ENCODE data around the gene LRMDA. TPM values are rescaled to one million over a fixed set of nuclear protein-coding genes. Genes with fewer than 3 reads are reported as not detected.

LRMDA gene
- total and polyA plus RNA-seq, 2 of the 8 experiments (the other 6 are each of a cell fraction or from before 2014, with no cell fraction given): 0.86 to 2.8 TPM

- Histone ChIP-seq H3K79me2 (ENCODE audit: control insufficient read depth in 1 of 2, insufficient read depth in 2 of 2, low read length in 2 of 2) (no peaks in the 10 kb centered on the region), H3K79me1 (ENCODE audit: low read depth, low read length) (no peaks in the 10 kb centered on the region; the same call in 1 of the 2 replicates), H3K23me2 (ENCODE audit: low read depth, low read length) (no peaks in the 10 kb centered on the region), H4K5ac (ENCODE audit: insufficient read length, low read depth, low read length) (no peak overlapping the region), H3K23ac (ENCODE audit: insufficient read length) (no peak overlapping the region), H3K4me3 (ENCODE audit: extremely low read depth in 1 of 4, insufficient read depth in 2 of 4, low read depth in 3 of 4, low read length in 4 of 4) (no peak overlapping the region), H2BK5ac (ENCODE audit: low read depth, low read length) (no peak overlapping the region), H3K27ac (ENCODE audit: low read depth, low read length) (no peak overlapping the region), H3K56ac (replicated peaks; ENCODE audit: insufficient read length, low read depth, low read length) (no peak overlapping the region), H4K91ac (replicated peaks; ENCODE audit: insufficient read length, low read length) (no peak overlapping the region), H3K4me2 (ENCODE audit: insufficient read depth in 1 of 2, low read depth in 2 of 2, low read length in 2 of 2) (no peak overlapping the region), H2BK20ac (ENCODE audit: low read length) (no peak overlapping the region), H3K36me3 (ENCODE audit: control insufficient read depth in 2 of 4, insufficient read depth in 4 of 4, low read length in 3 of 4) (no peaks in the 10 kb centered on the region), H2BK12ac (ENCODE audit: low read depth, low read length) (no peak overlapping the region), H2BK15ac (ENCODE audit: low read length) (no peak overlapping the region), H3K4me1 (replicated peaks in 1 of 4; ENCODE audit: control insufficient read depth in 3 of 4, insufficient read depth in 4 of 4, low read length in 3 of 4) (no peaks in the 10 kb centered on the region), H2BK120ac (replicated peaks; ENCODE audit: low read depth, low read length) (no peak overlapping the region), H3K18ac (ENCODE audit: extremely low read depth, low read length) (no peak overlapping the region), H4K8ac (ENCODE audit: extremely low read depth, insufficient read depth, low read length) (no peak overlapping the region), H2AK5ac (ENCODE audit: low read depth, low read length) (no peak overlapping the region), H3K27me3 (replicated peaks in 1 of 4; ENCODE audit: control insufficient read depth in 3 of 4, extremely low read depth in 1 of 4, insufficient read depth in 3 of 4, low read length in 3 of 4) (no peaks in the 10 kb centered on the region; a peak in 1 of 7 replicates), H2AFZ (ENCODE audit: low read length) (no peak overlapping the region), H3K9ac (replicated peaks in 1 of 4; ENCODE audit: extremely low read depth in 1 of 4, low read depth in 3 of 4, low read length in 3 of 4) (no peak overlapping the region), H4K20me1 (replicated peaks in 1 of 2; ENCODE audit: control insufficient read depth in 1 of 2, insufficient read depth in 2 of 2, low read length in 2 of 2) (no peaks in the 10 kb centered on the region), H3K4ac (replicated peaks; ENCODE audit: insufficient read length, low read depth, low read length) (no peak overlapping the region), H3K14ac (ENCODE audit: insufficient read length) (no peak overlapping the region), H3K9me3 (ENCODE audit: insufficient read depth in 2 of 2, low read depth in 1 of 2, low read length in 1 of 2) (no peaks in the 10 kb centered on the region)
- DNase-seq (ENCODE audit: low read depth in 1 of 2, low spot score in 2 of 2) (no peak), FAIRE-seq (no peak)
- CTCF ChIA-PET (ENCODE audit: partially characterized antibody): no interaction called here
- POLR2A ChIA-PET (ENCODE audit: partially characterized antibody): no interaction called here
- 94% methylated on average over 1 of the region's 1 CpG; no CpG with 5 or more reads in 1 of the 2 experiments for WGBS, 2 experiments (ENCODE audit: extremely low coverage in 1 of 2, insufficient coverage in 1 of 2, insufficient read length in 1 of 2, insufficient replicate concordance in 2 of 2, low coverage in 1 of 2, low lambda C conversion rate in 2 of 2, missing lambda C conversion rate in 1 of 2)
- TF ChIP-seq E2F6 (IDR thresholded peaks at IDR 0.05) (no peak), TEAD4 (IDR thresholded peaks at IDR 0.05; ENCODE audit: low read depth, low read length) (no peak), RAD21 (IDR thresholded peaks at IDR 0.05 in 1 of 2, conservative IDR thresholded peaks at IDR 0.05 in 1 of 2; ENCODE audit: low read depth in 2 of 2, low read length in 2 of 2) (no peak), SP2 (IDR thresholded peaks at IDR 0.05; ENCODE audit: low read length) (no peak), TCF12 (IDR thresholded peaks at IDR 0.05; ENCODE audit: low read depth, low read length) (no peak), CHD1 (IDR thresholded peaks at IDR 0.05; ENCODE audit: low read depth, low read length) (no peak), CBX8 (IDR thresholded peaks at IDR 0.05; ENCODE audit: borderline replicate concordance, low read depth, low read length) (no peak), BCL11A (IDR thresholded peaks at IDR 0.05; ENCODE audit: low read depth in 2 of 2, low read length in 2 of 2) (no peak), GABPA (IDR thresholded peaks at IDR 0.05; ENCODE audit: borderline replicate concordance, insufficient read depth, low read length) (no peak), RBBP5 (IDR thresholded peaks at IDR 0.05; ENCODE audit: borderline replicate concordance, low read depth, low read length) (no peak), FOSL1 (IDR thresholded peaks at IDR 0.05; ENCODE audit: insufficient read depth, low read depth, low read length) (no peak)
- TF ChIP-seq, protein P1, sequence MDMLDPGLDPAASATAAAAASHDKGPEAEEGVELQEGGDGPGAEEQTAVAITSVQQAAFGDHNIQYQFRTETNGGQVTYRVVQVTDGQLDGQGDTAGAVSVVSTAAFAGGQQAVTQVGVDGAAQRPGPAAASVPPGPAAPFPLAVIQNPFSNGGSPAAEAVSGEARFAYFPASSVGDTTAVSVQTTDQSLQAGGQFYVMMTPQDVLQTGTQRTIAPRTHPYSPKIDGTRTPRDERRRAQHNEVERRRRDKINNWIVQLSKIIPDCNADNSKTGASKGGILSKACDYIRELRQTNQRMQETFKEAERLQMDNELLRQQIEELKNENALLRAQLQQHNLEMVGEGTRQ (IDR thresholded peaks at IDR 0.05; ENCODE audit: low read length): no peak
Measured at GRCh38 chr10:75742355-75742754, 310.9 kb downstream of the LRMDA start.
